BJ (cell line): Measurements from ENCODE around the gene KLHDC7B. TPM values are rescaled to one million over a fixed set of nuclear protein-coding genes. Genes with fewer than 3 reads are reported as not detected.

Source experiments
- CTCF ChIA-PET: fragments of 350-600 bp; formaldehyde crosslinking; extraction: SDS; loops from one replicate; lab custom pipeline; 2021; ENCODE audit warnings: antibody characterized with exemption, inconsistent platforms; lab: Yijun Ruan, JAX
- POLR2A ChIA-PET: fragments of 300-600 bp; sonication (Branson Sonifier 250); formaldehyde crosslinking; extraction: SDS; loops from one replicate; lab custom pipeline; 2021; ENCODE audit warnings: antibody characterized with exemption; lab: Charles Lee
- DNase-seq: peaks from one replicate; pipeline ENCODE4 v3.0.0-alpha.2; 2011; ENCODE audit warnings: low read depth
- H3K27me3 ChIP-seq: 2 replicates; pipeline ENCODE4 v1.6.0; 2011; ENCODE audit warnings: low read length; ENCODE audit not compliant: control insufficient read depth, insufficient read depth
- H3K36me3 ChIP-seq: 2 replicates; pipeline ENCODE4 v1.5.1; 2011; ENCODE audit warnings: low read length; ENCODE audit not compliant: control insufficient read depth, insufficient read depth
- H3K4me3 ChIP-seq: 2 replicates; pipeline ENCODE4 v1.5.1; 2011; ENCODE audit warnings: low read depth, mild to moderate bottlenecking, control low read depth, low read length
- polyA plus RNA-seq: library from polyadenylated mRNA; depleted of rRNA; stranded (reverse); fragments of >200 nt; gene quantifications from 2 replicates; pipeline ENCODE4 v1.2.3, GENCODE V29; 2011; rRNA removed
- TF ChIP-seq, protein P1 (sequence below): IDR thresholded peaks from 2 replicates; pipeline ENCODE4 v1.5.1; 2011; ENCODE audit warnings: low read depth, mild to moderate bottlenecking, control low read depth, inconsistent platforms, low read length, moderate library complexity; ENCODE audit not compliant: insufficient read depth

Gene KLHDC7B
- polyA plus RNA-seq, 1 experiment: 0.34 TPM

DNA sequence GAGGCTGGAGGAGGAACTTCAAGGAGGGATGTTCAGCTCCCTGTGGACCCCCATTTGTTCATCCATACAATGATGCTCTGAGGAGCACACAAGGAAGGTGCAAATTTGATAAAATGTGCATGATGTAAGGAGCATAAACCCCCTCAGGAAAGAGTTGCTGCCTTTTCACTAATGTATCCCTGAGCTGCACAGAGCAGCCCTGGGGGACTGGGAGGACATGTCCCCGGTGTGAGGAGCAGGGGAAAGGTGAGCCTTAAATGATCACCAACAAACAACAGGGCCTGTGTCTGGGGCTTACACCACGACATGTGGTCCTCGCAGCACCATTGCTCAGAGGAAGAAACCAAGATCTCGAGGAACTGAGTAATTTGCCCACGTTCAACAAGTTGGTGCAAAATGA lies 51.4 kb downstream of the KLHDC7B start:
- ChIA-PET POLR2A (no interaction called here), CTCF (no interaction called here)
- TF ChIP-seq, protein P1, sequence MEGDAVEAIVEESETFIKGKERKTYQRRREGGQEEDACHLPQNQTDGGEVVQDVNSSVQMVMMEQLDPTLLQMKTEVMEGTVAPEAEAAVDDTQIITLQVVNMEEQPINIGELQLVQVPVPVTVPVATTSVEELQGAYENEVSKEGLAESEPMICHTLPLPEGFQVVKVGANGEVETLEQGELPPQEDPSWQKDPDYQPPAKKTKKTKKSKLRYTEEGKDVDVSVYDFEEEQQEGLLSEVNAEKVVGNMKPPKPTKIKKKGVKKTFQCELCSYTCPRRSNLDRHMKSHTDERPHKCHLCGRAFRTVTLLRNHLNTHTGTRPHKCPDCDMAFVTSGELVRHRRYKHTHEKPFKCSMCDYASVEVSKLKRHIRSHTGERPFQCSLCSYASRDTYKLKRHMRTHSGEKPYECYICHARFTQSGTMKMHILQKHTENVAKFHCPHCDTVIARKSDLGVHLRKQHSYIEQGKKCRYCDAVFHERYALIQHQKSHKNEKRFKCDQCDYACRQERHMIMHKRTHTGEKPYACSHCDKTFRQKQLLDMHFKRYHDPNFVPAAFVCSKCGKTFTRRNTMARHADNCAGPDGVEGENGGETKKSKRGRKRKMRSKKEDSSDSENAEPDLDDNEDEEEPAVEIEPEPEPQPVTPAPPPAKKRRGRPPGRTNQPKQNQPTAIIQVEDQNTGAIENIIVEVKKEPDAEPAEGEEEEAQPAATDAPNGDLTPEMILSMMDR: no peak
- H3K27me3 ChIP-seq: peaks cover 10% of the 10 kb centered on the region
- no peak overlapping the region for H3K4me3 ChIP-seq
- DNase-seq: no peak
- H3K36me3 ChIP-seq: no peaks in the 10 kb centered on the region

DNA sequence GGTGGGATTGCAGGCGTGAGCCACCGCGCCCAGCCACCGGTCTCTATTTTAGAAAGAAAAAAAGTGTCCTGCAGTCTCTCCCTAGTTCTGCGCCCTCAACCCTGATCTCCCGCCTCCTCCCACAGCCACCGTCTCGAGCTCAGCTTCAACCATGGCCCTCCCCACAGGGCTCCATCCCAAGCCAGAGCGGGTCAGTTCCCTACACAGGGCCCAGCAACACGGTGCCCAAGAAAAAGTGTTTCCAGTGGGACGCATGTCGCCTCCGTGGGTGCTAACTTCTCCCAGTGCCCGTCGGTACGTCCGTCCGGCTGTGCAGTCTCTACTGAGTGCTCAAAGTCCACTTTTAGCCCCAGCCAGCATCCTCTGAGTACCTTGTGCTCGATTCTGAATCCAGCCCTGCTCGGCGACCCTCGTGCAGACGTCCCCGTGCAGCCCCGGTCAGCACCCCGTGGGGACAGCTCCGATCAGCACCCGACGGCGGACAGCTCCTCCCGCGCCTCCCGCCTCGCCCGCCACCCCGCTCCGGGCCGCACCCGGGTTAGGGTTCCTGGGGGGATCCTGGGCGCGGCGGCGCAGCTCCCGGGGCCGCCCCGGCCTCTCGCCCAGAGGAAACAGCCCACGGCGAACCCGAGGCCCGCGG lies 54.2 kb downstream of the KLHDC7B start:
- Histone ChIP-seq H3K36me3 (no peaks in the 10 kb centered on the region), H3K4me3 (peak overlapping the region; percentile 26), H3K27me3 (peaks cover 29% of the 10 kb centered on the region)
- POLR2A ChIA-PET: interaction anchor here (0.7 kb wide), 1 partner anchor 116 kb away, joined by 3 read pairs; no protein-coding TSS in a partner anchor
- no peak for DNase-seq
- TF ChIP-seq, protein P1: no peak
- CTCF ChIA-PET: interaction anchor here (0.6 to 0.7 kb wide), 2 partner anchors 17 to 28 kb away, joined by 3 read pairs; partner anchors contain the start of gene ARSA

DNA sequence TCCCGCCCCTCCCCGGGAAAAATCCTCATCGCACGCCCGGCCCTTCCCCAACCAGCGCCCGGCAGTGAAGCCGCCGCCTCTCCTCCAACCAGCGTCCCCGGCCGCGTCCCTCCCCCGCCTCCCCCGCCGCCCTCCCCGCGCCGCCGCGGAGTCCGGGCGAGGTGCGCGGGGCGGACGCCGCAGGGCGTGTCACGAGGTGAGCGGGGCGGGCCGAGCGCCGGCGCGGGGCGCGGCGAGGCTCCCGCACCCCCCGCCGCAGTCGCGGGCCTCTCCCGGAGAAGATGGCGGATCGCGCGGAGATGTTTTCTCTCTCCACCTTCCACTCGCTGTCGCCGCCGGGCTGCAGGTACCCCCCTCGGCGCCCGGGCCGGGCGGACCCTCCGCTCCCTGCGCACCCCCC lies 54.8 kb downstream of the KLHDC7B start, which contains the start of gene MAPK8IP2:
TSS of gene MAPK8IP2 (plus strand) at position 256 of the 400 bp plus-strand sequence. CDS start at position 282, 26 bp downstream.
- Histone ChIP-seq H3K4me3 (peak within 1 kb of the TSS; percentile 26), H3K36me3 (no peaks in the 10 kb centered on the region), H3K27me3 (peaks cover 31% of the 10 kb centered on the region)
- CTCF ChIA-PET: no interaction called here
- POLR2A ChIA-PET: no interaction called here
- DNase-seq: no peak
- TF ChIP-seq, protein P1: no peak

Other genes starting within 250 kb of the KLHDC7B start
- 83.7 and 143 TPM in 2 replicates for gene PLXNB2, start 238.3 kb upstream of the KLHDC7B start, polyA plus RNA-seq
- gene DENND6B, start 218.9 kb upstream of the KLHDC7B start, polyA plus RNA-seq: 3.7 and 8.2 TPM in 2 replicates
- 30.4 and 46.4 TPM in 2 replicates for gene PPP6R2, start 202.6 kb upstream of the KLHDC7B start, polyA plus RNA-seq
- gene SBF1, start 70.9 kb upstream of the KLHDC7B start, polyA plus RNA-seq: 21.7 and 34.7 TPM in 2 replicates
- gene ADM2, start 64.4 kb upstream of the KLHDC7B start, polyA plus RNA-seq: 8.1 and 16.0 TPM in 2 replicates
- 0.16 and 0.20 TPM in 2 replicates for gene MIOX, start 59.0 kb upstream of the KLHDC7B start, polyA plus RNA-seq
- gene LMF2, start 38.2 kb upstream of the KLHDC7B start, polyA plus RNA-seq: 54.0 and 111 TPM in 2 replicates
- gene NCAPH2, start 37.7 kb upstream of the KLHDC7B start, polyA plus RNA-seq: 16.1 and 31.7 TPM in 2 replicates
- 0.78 and 2.5 TPM in 2 replicates for gene SCO2, start 20.3 kb upstream of the KLHDC7B start, polyA plus RNA-seq
- 13.1 and 20.6 TPM in 2 replicates for gene TYMP, start 15.9 kb upstream of the KLHDC7B start, polyA plus RNA-seq
- not detected in 2 replicates for gene SYCE3, start 17.0 kb downstream of the KLHDC7B start, polyA plus RNA-seq
- gene CPT1B, start 32.5 kb downstream of the KLHDC7B start, polyA plus RNA-seq: 3.2 and 4.3 TPM in 2 replicates
- gene CHKB, start 37.0 kb downstream of the KLHDC7B start, polyA plus RNA-seq: 31.5 and 51.2 TPM in 2 replicates
- 0.17 and 0.39 TPM in 2 replicates for gene MAPK8IP2, start 54.9 kb downstream of the KLHDC7B start, polyA plus RNA-seq
- 15.7 and 36.9 TPM in 2 replicates for gene ARSA, start 82.3 kb downstream of the KLHDC7B start, polyA plus RNA-seq
- gene SHANK3, start 126.9 kb downstream of the KLHDC7B start, polyA plus RNA-seq: 0.21 and 0.25 TPM in 2 replicates
- gene ACR, start 192.3 kb downstream of the KLHDC7B start, polyA plus RNA-seq: 0.12 TPM in 1 of 2 replicates, not detected in the other
- gene RABL2B, start 237.7 kb downstream of the KLHDC7B start, polyA plus RNA-seq: 32.5 and 41.6 TPM in 2 replicates